GM12872 (cell line): ENCODE results near the gene POLRMT.

Experiments
- CTCF ChIP-seq: IDR thresholded peaks from 3 replicates; pipeline ENCODE4 v1.5.1; 2011; ENCODE audit warnings: low read depth, mild to moderate bottlenecking, low read length, moderate library complexity; ENCODE audit not compliant: insufficient read depth

POLRMT gene

GRCh38 chr19:634975-635652 lies 1.8 kb upstream of the POLRMT start:
- no peak for TF ChIP-seq CTCF

GRCh38 chr19:633786-634639 lies 676 bp upstream of the POLRMT start:
- TF ChIP-seq CTCF, result no peak

GRCh38 chr19:632579-633067 lies 714 bp downstream of the POLRMT start:
- no peak for TF ChIP-seq CTCF

- TF ChIP-seq CTCF, result no peak
Observed at GRCh38 chr19:629961-630714, 3.2 kb downstream of the POLRMT start.

- TF ChIP-seq CTCF, result peak; percentile 37; the same call in 2 of the 3 replicates
Observed at GRCh38 chr19:628168-628567, 5.2 kb downstream of the POLRMT start.

- no peak for TF ChIP-seq CTCF
Observed at GRCh38 chr19:625257-625656, 8.1 kb downstream of the POLRMT start.
